Measurements from ENCODE around the gene LCNL1.

LCNL1 gene

GRCh38 chr9:136943291-136944211 is 39.2 kb upstream of the LCNL1 start:
- H3K4me3 Mint-ChIP-seq, result peak overlapping the region; percentile 78
- peak; percentile 19 for ATAC-seq (replicated peaks)
- peaks cover 15 to 17% of the 10 kb centered on the region in 2 donors for H3K4me1 Mint-ChIP-seq (ENCODE audit: low read depth in 2 of 2)
- H3K27me3 Mint-ChIP-seq, result no peaks in the 10 kb centered on the region
- H3K36me3 Mint-ChIP-seq (ENCODE audit: insufficient read depth), result peaks cover 54% of the 10 kb centered on the region
- H3K9me3 Mint-ChIP-seq, result no peaks in the 10 kb centered on the region
- peak in 1 of 3 experiments; percentile 38 for DNase-seq
- H3K27ac Mint-ChIP-seq, result peak overlapping the region in 1 of 2 donors; percentile 59

DNA sequence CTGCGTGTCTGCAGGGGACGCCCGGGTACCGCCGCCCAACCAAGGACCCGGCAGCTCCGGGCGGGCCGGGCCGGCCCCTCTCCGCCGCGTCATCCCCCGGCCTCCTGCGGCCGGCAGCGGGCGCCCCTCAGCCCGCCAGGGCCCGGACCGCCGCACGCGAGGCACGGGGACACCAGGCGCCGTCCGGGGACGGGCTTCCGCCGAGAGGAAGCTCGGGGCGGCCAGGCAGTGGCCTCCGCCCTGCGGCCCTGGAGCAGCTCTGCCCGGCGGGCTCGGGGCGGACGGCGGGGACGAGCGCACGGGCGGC is 38.6 kb upstream of the LCNL1 start:
- peak overlapping the region in 1 of 2 donors; percentile 59 for H3K27ac Mint-ChIP-seq
- peaks cover 51% of the 10 kb centered on the region for H3K36me3 Mint-ChIP-seq (ENCODE audit: insufficient read depth)
- peaks cover 14 to 15% of the 10 kb centered on the region in 2 donors for H3K4me1 Mint-ChIP-seq (ENCODE audit: low read depth in 2 of 2)
- ATAC-seq (replicated peaks), result peak; percentile 53
- H3K9me3 Mint-ChIP-seq, result no peaks in the 10 kb centered on the region
- DNase-seq, result no peak
- H3K4me3 Mint-ChIP-seq, result peak overlapping the region; percentile 78
- no peaks in the 10 kb centered on the region for H3K27me3 Mint-ChIP-seq

GRCh38 chr9:136944519-136945332 is 38.1 kb upstream of the LCNL1 start, which contains the start of the genes C8G and FBXW5:
Gene C8G (plus strand): TSS chr9:136945243. CDS start chr9:136945321, 78 bp downstream.
Gene FBXW5 (minus strand): TSS chr9:136944738. CDS start chr9:136944083, 655 bp downstream.
- Mint-ChIP-seq H3K4me3 (peak within 1 kb of the TSS; percentile 78 to 84), H3K27me3 (no peaks in the 10 kb centered on the region), H3K36me3 (ENCODE audit: insufficient read depth) (peaks cover 45% of the 10 kb centered on the region), H3K27ac (peak within 1 kb of the TSS; percentile 88 to 96), H3K4me1 (ENCODE audit: low read depth in 2 of 2) (peaks cover 13 to 15% of the 10 kb centered on the region in 2 donors), H3K9me3 (no peaks in the 10 kb centered on the region)
- DNase-seq (peak; percentile 90 to 96 (median 93)), ATAC-seq (replicated peaks) (peak; percentile 84)

DNA sequence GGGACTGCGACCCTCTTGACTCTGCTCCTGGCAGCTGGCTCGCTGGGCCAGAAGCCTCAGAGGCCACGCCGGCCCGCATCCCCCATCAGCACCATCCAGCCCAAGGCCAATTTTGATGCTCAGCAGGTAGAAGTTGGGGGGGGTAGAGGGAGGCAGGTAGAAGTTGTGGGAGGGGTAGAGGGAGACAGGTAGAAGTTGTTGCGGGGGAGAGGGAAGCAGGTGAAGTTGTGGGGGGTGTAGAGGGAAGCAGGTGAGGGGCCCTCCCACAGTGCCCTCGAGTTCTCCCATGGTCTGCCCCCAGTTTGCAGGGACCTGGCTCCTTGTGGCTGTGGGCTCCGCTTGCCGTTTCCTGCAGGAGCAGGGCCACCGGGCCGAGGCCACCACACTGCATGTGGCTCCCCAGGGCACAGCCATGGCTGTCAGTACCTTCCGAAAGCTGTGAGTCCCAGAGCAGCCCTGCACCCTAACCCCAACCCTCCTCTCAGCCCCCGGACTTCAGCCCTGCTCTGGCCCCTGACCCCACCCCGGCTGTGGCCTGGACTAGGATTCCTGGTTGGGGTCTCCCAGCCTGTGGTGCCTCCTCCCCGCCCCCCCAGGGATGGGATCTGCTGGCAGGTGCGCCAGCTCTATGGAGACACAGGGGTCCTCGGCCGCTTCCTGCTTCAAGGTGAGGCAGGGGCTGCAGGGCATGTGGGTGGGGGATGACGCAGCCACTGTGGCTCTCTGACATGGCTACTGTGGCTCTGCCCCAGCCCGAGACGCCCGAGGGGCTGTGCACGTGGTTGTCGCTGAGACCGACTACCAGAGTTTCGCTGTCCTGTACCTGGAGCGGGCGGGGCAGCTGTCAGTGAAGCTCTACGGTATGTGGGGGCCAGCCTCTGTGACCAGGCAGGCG is 37.2 kb upstream of the LCNL1 start:
- Mint-ChIP-seq H3K27me3 (no peaks in the 10 kb centered on the region), H3K36me3 (ENCODE audit: insufficient read depth) (peaks cover 40% of the 10 kb centered on the region), H3K4me1 (ENCODE audit: low read depth in 2 of 2) (peaks cover 18% of the 10 kb centered on the region in 2 donors), H3K4me3 (peak overlapping the region; percentile 75 to 84), H3K27ac (peak overlapping the region in 1 of 2 donors; percentile 96), H3K9me3 (no peaks in the 10 kb centered on the region)
- no peak for DNase-seq
- ATAC-seq (replicated peaks), result no peak

GRCh38 chr9:136946228-136947027 is 36.4 kb upstream of the LCNL1 start:
- H3K9me3 Mint-ChIP-seq, result no peaks in the 10 kb centered on the region
- peaks cover 32% of the 10 kb centered on the region for H3K36me3 Mint-ChIP-seq (ENCODE audit: insufficient read depth)
- ATAC-seq (replicated peaks) (no peak), DNase-seq (no peak)
- no peaks in the 10 kb centered on the region for H3K27me3 Mint-ChIP-seq
- H3K4me1 Mint-ChIP-seq (ENCODE audit: low read depth in 2 of 2), result peaks cover 14 to 18% of the 10 kb centered on the region in 2 donors
- no peak overlapping the region for H3K27ac Mint-ChIP-seq
- H3K4me3 Mint-ChIP-seq, result no peak overlapping the region

DNA sequence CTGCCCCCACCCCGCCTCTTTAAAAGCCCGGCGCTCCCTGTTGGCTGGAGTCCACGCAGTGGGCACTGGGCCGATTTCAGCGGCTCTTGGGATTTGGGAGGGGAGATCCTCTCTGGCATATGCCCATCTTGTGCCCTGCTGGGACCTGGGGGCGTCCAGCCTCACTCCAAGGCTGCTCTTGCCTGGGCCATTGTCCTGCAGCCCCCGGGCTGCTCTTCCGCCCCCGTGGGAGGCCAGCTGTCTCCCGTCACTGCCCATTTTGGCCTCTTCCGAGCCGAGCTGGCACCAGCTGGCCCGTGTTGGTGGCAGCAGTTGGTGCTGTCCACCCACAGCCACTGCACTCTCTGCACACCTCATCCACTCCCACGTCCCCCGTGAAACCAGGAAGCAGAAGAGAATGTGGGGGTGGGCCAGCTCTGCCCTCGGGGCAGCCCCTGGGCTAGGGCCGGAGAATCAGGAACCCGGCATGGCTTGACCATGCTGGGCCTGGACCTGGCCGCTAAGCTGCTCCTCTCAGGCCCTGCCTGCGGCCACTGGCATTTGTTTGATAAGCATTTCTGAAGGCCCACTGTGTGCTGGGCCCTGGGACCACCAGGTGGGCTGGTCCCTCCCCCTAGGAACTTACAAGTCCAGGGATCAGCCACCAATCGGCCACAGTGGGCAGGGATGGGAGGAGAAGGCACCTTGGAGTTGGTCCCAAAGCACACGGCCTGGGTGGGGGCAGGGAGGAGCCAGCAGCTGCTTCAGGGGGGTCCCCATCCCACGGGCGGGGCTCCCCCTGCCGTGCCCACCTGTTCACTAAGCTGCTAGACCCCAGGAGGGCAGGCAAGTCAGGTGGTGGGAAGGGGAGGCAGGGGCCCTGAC is 35.5 kb upstream of the LCNL1 start:
- Mint-ChIP-seq H3K9me3 (no peaks in the 10 kb centered on the region), H3K4me1 (ENCODE audit: low read depth in 2 of 2) (peaks cover 13 to 18% of the 10 kb centered on the region in 2 donors), H3K27me3 (no peaks in the 10 kb centered on the region), H3K36me3 (ENCODE audit: insufficient read depth) (peaks cover 24% of the 10 kb centered on the region), H3K27ac (peak overlapping the region in 1 of 2 donors; percentile 65), H3K4me3 (peak overlapping the region in 1 of 2 donors; percentile 85)
- DNase-seq (no peak), ATAC-seq (replicated peaks) (no peak)

- Mint-ChIP-seq H3K4me1 (ENCODE audit: low read depth in 2 of 2) (peaks cover 13 to 18% of the 10 kb centered on the region in 2 donors), H3K9me3 (no peaks in the 10 kb centered on the region), H3K27ac (peak overlapping the region; percentile 82), H3K36me3 (ENCODE audit: insufficient read depth) (peaks cover 18% of the 10 kb centered on the region), H3K4me3 (peak overlapping the region; percentile 83 to 85), H3K27me3 (no peaks in the 10 kb centered on the region)
- no peak for ATAC-seq (replicated peaks)
- no peak for DNase-seq
Measured at GRCh38 chr9:136947955-136948510, 34.8 kb upstream of the LCNL1 start.

- ATAC-seq (replicated peaks), result no peak
- no peaks in the 10 kb centered on the region for H3K27me3 Mint-ChIP-seq
- peaks cover 13 to 18% of the 10 kb centered on the region in 2 donors for H3K4me1 Mint-ChIP-seq (ENCODE audit: low read depth in 2 of 2)
- no peak for DNase-seq
- no peaks in the 10 kb centered on the region for H3K9me3 Mint-ChIP-seq
- peak overlapping the region; percentile 82 for H3K27ac Mint-ChIP-seq
- peaks cover 12% of the 10 kb centered on the region for H3K36me3 Mint-ChIP-seq (ENCODE audit: insufficient read depth)
- peak overlapping the region; percentile 83 to 85 for H3K4me3 Mint-ChIP-seq
Measured at GRCh38 chr9:136949239-136949816, 33.5 kb upstream of the LCNL1 start.

DNA sequence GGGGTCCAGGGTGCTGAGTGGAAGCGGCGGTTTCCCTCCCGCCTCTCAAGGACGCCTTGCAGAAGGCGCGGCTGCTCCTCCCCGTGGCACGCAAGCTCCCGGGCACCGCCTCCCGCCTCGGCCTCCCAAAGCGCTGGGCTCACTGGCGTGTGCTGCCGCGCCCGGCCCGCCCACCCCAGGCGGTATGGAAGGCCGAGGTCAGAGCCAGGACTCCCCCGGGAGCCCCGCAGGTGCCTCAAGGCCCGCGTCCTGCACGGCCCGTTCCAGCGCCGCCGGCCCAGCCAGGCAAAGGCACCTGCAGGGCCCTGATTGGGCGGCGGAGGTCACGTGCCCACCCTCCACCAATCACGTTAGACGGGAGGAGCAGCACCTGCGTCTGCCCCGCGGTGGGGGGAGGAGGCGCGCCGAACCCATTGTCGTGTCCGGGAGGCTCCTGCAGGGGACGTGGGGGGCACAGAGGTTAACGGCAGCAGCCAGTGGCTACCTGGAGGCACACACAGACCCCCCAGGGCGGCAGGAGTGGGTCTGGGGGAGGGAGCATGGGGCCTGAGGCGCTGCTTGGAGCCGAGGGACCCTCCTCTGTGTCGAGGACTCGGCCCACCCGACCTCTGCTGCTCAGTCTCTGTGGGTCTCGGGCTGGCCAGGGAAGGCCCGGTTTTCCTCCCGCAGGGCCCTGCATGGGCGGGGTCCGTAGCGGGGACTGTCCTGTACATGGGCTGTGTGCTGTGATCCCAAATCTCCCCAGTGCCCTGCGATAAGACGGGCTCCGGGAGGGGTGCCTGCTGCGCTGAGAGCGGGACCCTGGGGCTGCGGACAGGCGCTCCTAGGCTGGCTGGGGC is 32.8 kb upstream of the LCNL1 start:
- peak overlapping the region; percentile 82 for H3K27ac Mint-ChIP-seq
- H3K4me3 Mint-ChIP-seq, result peak overlapping the region; percentile 83 to 85
- peaks cover 6% of the 10 kb centered on the region for H3K36me3 Mint-ChIP-seq (ENCODE audit: insufficient read depth)
- H3K4me1 Mint-ChIP-seq (ENCODE audit: low read depth in 2 of 2), result peaks cover 14 to 19% of the 10 kb centered on the region in 2 donors
- no peaks in the 10 kb centered on the region for H3K9me3 Mint-ChIP-seq
- peak; percentile 95 to 97 (median 96) for DNase-seq
- H3K27me3 Mint-ChIP-seq, result no peaks in the 10 kb centered on the region
- ATAC-seq (replicated peaks), result peak; percentile 96

- peak overlapping the region; percentile 83 to 85 for H3K4me3 Mint-ChIP-seq
- peaks cover 17 to 19% of the 10 kb centered on the region in 2 donors for H3K4me1 Mint-ChIP-seq (ENCODE audit: low read depth in 2 of 2)
- ATAC-seq (replicated peaks), result no peak
- no peaks in the 10 kb centered on the region for H3K27me3 Mint-ChIP-seq
- H3K27ac Mint-ChIP-seq, result peak overlapping the region; percentile 82
- no peak for DNase-seq
- peaks cover 5% of the 10 kb centered on the region for H3K36me3 Mint-ChIP-seq (ENCODE audit: insufficient read depth)
- H3K9me3 Mint-ChIP-seq, result no peaks in the 10 kb centered on the region
Measured at GRCh38 chr9:136950656-136951276, 32.0 kb upstream of the LCNL1 start.
